T-helper 1 cell treated with Interleukin-12 subunit alpha and Interleukin-12 subunit beta and Interleukin-4 antibody, amounts not matched to agents 30 ng/mL and 1 ng/mL, for 36 hours (primary cell): ENCODE measurements around the gene STK11. TPM values are rescaled to one million over a fixed set of nuclear protein-coding genes. Genes with fewer than 3 reads are reported as not detected.
"Not testable (repeated sequence)": the region's sequence is repeated elsewhere in the genome, so short reads cannot be mapped to it uniquely, and the experiment has no call there.

ENCODE experiments used
- intact Hi-C: fragments of 100-400 bp; cut with micrococcal nuclease; formaldehyde crosslinking; loops from one replicate; pipeline ENCODE4 v1.15.1; 2024
- total RNA-seq: library from RNA; stranded (reverse); gene quantifications from 2 replicates; pipeline ENCODE4 v1.2.3, GENCODE V29; 2022

STK11 gene
- total RNA-seq, 1 donor from 2014 or later = 77.1 TPM

DNA sequence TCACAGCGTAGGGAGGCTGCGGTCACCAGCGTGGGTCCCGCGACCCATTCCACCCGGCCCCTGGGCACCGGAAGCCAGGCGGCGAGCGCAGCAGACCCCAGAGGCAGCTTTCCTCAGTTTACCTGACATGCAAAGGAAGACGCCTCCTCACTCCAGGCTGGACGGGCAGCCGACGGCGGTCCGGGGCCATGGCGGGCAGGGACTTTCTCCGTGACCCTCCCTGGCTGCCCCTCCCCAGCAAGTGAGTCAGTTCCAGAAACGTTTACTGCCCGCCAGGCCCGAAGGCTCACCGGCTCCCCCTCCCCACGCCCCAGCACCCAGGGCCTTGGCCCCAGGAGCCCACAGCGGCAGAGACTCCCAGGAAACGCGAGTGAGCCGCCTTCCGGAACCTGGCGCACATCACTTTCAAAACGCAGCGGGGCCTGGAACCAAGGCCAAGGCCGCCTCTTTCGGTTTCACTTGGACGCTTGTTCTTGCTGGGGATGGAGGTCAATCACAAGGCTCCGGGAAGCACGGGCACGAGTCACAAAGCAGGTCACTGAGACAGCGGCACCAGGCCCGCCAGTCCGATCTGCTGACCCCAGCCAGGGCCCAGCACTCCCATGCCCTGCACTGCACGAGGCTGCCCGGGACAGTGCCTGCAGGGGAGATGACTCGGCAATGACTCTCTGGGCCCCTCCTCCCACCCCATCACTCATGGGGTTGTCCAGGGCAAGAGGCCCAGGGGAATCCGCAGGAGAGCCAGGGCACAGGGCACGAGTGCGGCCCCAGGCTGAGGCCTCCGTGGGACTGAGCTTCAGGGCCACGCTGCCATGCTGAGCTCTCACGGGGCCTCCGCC lies 36.8 kb upstream of the STK11 start:
- intact Hi-C loops = no loop called here

DNA sequence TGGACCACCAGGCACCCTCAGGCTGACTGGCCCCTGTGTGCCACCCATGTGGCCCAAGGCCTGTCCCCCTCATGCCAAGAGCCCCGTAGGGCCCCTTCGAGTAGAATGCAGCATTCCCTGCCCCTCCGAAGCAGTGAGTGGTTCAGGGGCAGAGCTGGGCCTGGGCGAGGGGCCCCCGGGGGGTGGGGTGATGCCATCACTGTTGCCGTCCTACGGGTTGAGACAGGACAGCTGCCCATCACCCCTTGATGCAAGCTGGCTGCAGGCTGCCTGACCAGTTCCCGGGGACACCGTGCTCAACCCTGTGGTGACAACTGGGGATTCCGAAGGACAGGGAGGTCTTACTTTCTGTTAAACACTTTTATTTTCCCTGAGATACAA lies 36.2 kb upstream of the STK11 start:
- intact Hi-C loops = no loop called here

DNA sequence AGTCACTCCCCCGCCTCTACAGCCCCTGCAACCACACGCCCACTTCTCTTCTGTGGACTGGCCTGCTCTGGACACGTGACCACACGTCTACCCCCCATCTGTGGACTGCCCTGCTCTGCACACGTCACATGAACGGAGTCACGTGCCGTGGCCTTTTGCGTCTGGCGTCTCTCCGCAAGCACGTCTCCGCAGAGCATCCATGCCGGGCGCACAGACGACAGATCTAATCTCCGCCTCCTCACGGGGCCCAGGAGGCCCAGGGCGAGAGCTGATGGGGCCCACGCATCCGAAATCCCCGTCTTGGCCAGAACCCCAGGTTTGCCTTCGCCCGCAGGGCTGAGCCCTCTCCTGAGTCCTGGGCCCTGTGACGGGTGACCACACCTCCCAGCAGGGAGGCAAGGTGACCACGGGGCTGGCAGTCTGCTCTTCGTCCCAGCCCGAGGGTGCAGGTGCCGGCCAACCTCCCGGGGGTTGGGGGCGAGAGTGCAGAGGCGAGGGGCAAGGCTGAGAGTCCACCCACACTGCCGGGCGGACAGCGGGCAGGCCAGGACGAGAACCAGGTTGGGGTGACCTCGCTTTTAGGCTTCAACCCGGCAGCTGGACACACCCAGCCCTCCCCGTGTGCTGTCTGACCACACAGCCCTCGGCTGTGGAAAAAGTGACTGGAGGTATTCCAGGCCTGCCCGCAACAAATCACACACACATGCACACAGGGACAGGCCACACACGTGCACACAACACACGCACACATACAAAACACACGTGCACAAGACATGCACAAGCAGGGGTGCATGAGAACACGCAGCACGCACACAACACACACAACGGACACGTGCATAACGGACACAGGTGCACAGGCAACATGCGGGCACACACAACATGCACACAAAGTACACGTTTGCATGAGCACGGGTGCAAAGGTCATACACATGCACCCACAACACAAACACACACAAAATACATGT lies 35.4 kb upstream of the STK11 start:
- intact Hi-C loops = no loop called here

DNA sequence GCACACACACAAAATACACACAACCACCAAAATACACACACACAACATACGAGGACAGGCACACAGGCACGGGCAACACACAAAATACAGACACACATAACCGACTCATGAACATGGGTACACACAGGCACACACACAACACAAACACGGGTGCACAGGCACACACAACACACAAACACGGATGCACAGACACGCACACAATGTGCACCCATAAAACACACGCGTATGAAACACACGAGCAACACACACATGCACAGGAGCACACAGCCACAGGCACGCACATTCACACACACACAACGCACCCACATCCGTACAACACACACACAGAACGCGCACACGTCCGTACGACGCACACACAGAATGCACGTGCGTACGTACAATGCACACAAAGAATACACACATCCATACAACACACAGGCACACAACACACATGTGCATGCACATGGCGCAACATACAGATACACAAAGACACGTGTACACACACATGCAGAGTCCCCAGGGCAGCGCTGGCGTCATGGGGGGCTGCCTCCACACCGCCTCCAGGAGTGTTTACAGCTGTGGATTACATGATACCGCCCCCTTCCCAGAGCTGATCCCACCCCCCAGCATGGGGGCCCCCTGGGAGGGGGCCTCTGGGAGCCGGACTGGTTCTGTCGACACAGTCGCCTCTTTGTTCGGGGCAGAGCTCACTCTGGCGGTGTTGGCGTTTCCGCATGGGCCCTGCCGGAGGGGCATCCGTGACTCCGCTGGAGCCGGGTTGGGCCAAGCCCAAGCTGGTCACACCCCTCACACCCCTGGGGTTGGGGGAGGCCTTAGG lies 34.4 kb upstream of the STK11 start:
- intact Hi-C loops = no loop called here

DNA sequence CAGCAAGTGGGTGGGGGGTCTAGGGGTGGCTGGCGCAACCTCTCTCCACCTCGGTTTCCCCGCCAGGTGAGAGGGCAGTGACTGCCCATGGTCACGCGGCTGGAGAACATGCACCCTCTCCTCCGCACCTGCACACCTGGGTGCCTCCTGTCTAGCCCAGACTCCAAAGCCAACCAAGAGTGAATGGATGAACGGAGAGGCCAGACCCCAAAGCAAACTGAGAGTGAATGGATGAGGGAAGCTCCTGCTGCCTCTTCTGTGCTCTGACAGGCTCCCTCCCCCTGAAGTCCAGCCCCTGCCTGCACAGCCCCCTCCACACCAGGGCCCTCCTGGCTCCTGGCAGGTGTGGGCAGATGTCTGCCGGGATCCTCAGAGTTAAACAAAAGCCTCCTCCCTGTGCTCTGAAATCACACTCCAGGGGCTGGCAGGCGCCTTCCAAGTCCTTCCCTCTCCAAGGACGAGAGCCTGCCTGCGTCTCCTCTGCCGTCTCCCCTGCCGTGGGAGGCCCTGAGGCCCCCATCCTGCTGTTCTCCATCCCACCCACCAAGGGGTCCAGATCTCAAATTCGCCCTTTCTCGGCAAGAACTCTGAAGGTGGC lies 33.7 kb upstream of the STK11 start:
- intact Hi-C loops = no loop called here

DNA sequence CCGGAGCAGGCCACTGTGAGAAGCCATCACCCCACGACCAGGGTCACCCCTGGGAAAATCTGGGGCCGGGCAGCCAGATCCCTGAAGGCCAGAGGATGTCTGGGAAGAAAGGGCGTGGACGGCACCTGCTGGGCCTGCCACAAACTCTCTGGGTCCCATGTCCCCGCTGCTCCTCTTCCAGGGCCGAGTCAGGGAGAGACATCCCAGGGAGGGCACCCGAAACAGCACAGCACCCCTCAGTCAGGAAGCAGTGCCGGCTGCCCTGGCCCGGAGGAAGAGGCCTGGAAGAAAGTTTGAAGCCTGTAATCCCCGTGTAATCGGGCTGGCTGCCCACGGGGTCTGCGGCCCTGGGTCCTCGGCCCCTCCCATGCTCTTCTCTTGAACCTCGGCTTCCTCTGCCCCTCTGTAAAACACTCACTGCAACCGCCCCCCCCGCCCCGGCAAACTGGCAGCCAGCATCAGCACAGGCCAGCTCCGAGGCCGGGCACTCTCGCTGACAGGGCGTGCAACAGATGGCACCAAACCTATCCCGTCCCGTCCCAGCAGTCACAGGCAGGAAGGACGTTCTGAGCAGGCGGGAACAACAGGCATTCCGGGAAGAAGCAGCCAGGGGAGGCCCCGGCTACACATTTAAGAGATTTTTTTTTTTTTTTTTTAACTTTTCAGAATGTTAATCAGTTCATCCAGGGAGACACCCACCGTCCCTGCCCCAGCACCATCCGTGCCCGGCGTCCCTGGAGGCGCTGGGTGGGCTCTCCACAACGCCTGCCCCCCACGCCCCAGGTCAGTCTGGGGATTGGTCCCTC lies 33.0 kb upstream of the STK11 start:
- intact Hi-C loops = no loop called here

DNA sequence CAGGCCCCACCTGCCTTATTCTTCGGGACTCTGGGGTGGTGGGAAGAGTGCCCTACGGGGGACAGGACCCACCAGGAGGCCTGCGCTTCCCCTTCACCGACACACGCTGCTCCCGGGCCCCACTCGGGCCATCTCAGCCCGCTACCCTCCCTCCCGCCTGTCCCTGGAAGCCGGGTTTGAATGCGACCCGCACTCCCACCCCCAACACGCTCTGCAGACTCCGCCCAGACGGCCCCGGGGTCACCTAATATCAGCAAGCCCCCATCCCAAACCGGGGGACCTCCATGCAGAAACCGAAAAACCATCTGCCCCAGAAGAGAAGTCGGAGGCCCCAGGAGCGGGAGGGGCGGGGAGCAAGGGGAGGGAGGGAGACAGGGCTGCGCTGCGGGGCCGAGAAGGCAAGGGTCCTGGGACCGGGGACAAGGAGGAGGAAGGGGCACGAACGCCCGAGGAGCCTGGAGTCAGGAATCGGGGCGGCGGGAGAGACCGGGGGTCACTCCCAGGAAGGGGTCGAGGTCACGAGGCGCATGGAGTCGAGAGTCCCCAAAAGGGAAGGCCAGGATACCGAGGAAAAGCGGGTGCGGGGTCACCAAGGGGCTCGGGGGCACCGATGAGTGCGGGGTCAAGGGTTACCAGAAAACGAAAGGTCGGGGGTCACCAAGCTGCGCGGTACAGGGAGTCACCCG lies 32.3 kb upstream of the STK11 start:
- intact Hi-C loops = no loop called here

DNA sequence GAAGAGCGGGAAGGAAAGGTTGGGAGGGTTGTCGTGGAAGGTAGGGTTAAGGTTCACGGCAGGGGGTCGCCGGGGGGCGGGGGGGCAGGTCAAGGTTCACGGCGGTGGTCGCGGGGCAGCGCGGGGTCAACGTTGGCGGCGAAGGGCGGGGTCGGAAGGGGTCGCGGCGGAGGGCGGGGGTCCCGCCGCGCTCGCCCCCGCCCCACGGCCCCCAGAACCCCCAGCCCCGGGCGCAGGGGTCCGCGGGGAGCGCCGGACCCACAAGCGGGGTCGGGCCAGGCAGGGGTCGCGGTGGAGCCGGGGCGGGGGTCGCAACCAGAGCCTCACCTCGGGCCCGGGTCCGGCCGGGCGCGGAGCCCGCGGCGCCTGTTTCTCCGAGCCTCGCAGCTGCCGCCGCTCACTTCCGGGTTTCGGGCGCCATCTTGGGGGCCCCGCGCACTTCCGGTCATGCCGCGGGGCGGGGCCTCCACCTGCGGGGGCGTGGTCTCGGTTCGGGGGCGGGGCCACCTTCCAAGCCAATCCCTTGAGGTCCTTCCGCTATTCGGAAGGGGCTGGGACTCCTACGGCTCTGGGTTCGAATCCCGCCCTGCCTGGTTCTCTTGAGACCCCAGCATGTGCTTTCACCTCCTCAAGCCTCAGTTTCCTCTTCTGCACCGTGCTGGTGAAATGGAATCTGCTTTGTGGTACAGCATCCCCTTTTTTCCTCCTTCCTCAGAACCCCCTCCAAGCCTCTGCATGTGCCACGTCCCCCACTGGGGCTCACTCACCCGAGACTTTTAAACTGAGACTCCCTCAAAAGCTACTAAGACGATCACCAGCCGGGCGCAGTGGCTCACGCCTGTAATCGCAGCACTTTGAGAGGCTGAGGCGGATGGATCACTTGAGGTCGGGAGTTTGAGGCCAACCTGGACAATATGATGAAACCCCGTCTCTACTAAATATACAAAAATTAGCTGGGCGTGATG lies 31.5 kb upstream of the STK11 start, which contains the start of gene SBNO2:
TSS of gene SBNO2 (minus strand) at position 424 of the 965 bp plus-strand sequence. CDS start 19,992 bp downstream, outside the sequence.
- intact Hi-C loops = loop anchor here (1.0 kb wide), 2 partner anchors 15 to 42 kb away; no protein-coding TSS in a partner anchor

DNA sequence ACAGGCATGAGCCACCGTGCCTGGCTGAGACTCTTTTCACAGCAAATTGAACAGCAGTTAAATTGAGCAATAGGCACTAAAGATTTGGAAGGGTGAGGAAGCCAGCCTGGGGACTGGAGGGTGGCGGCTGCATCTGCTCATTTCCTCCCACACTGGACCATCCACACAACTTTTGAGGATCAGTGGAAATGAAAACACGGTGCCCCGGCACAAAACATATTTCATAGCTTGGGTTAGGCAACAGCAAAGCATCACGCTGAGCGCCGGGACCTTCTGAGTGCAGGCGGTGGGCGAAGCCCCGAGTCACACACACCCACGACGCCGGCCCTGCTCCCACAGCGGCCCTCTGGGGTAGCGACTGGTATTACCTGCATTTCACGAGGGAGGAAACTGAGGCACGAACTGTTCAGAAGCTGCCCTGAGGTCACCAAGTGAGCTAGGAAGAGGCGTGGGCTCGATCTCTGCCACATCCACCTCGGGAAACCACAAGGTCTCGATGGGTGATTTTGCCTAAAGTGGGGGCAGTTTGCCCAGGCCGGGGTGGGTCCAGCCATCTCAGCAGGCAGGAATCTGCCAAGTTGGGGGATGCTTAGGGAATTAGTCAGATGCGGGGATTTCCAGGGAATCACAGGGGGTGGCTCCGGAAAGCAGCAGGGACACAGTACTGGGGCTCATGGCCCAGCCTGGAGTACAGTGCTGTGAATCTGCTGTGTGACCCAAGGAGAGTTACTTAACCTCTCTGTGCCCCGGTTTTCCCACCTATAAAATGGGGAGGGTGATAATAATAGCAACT lies 28.1 kb upstream of the STK11 start:
- intact Hi-C loops = no loop called here

DNA sequence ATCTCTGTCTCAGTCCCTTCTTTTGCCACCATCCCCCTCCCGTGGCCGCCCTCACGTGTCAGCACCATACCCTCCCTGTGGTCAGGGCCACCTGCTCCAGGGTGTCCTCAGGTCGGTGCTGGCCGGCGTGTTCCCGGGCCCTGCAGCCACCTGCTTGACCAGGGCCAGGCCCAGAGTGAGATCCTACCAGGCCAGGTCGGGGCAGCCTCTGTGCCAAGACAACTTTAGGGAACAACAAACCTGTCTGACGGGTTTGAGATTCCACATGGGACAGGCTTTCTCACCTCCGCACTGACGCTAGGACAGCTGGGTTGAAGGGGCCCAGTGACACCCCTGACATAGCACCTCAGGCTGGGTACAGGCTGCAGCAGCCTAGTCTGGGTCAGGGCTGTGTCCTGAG lies 24.0 kb upstream of the STK11 start:
- intact Hi-C loops = no loop called here

DNA sequence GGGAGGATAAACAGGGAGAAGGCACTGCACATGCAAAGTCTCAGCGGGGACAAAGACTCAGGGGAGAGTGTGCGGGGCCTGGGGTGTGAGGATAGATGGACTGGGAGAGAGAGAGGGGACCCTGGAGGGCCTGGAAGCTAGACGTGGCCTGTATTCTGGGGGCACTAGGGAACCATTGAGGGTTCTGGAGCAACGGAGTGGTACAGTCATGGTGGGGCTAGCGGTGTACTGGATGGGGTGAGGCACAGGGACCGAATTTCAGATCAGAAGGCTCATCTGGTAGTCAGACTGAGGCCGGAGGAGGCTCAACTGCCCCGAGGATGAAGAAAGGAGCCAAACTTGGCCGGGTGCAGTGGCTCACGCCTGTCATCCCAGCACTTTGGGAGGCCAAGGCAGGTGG lies 23.5 kb upstream of the STK11 start:
- intact Hi-C loops = no loop called here

DNA sequence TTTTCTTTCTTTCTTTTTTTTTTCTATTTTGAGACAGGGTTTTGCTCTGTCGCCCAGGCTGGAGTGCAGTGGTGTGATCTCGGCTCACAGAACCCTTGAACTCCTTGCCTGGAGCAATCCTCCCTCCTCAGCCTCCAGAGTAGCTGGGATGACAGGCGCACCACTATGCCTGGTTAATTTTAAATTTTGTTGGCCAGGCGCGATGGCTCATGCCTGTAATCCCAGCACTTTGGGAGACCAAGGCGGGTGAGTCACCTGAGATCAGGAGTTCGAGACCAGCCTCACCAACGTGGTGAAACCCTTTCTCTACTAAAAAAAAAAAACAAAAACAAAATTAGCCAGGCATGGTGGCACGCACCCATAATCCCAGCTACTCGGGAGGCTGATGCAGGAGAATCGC lies 22.9 kb upstream of the STK11 start:
- intact Hi-C loops = no loop called here

DNA sequence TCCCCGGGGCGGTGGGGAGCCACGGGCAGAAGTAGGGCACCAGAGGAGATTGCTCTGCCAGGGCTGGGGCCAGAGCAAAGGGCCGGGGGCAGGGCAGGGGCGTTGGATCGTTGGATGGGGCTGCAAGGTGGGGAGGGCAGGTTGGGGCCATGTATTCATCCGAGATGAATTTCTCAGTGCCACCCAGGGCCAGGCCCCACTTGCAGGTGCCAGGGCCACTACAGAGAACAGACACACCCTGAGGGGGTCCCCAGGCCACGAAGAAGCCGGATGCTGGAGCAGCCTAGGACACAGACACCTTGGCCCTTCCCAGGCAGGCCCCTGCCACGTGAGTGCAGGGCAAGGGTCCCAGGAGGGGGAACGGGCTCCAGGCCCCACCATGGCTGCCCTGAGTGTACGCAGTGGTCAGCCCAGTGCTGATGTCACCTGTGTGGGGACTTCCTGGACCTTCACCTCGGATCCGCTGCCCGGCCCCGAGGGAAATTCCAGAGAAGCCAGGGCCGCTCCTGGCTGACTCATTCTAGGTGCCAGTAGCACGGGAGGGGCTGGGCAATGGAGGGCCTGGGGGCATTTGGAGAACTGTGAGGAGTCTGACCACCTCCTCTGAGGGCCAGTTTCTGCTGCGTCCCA lies 21.9 kb upstream of the STK11 start:
- intact Hi-C loops = no loop called here

DNA sequence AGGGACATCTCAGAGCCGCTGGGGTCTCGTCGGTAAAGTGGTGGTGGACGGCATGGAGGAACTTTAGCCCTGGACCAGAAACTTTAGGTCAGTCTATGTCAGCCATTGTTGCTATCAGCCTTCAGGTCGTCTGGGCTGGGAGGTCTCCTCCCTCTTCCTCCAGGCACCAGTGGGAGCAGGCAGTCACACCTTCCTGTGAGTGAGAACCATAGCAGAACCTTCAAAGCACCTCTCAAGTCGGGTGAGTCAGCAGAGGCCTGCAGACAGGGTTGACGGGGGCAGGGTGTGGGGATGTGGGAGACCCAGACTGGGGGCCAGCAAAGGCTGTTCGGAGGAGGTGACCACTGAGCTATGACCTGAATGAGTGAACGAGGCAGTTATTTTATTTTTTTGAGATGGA lies 16.2 kb upstream of the STK11 start:
- intact Hi-C loops = loop anchor here (1.0 kb wide), 1 partner anchor 15 kb away; the partner anchor contains the start of gene SBNO2

DNA sequence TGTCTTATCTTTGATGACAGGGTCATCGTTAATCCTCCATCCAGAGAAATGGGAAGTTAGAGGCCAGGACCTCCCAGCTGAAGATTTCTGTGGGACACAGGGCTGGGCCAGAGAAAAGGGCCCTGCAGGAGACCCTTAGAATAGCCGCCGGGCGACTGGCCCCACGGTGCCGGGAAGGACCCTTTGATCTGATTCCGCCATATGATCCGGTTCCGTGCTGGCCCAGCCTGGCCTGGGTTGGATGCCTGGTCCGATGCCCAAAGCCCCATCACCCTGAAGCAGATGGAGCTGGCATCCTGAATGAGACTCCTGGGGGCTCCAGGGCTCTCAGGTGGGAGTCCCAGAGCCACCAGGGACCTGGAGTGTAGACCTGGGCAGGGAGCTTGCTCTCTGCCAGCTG lies 6.0 kb upstream of the STK11 start:
- intact Hi-C loops = no loop called here

DNA sequence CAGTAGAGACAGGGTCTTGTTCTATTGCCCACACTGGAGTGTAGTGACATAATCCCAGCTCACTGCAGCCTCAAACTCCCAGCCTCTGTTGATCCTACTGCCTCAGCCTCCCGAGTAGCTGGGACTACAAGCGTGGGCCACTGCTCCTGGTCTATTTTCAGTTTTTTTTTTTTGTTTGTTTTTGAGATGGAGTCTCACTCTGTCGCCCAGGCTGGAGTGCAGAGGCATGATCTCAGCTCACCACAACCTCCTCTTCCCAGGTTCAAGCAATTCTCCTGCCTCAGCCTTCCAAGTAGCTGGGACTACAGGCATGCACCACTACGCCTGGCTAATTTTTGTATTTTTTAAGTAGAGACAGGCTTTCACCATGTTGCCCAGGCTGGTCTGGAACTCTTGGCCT lies 5.0 kb upstream of the STK11 start:
- intact Hi-C loops = not testable (repeated sequence)
